Cardiac fibroblast (primary cell): Measurements from ENCODE around the gene CLDN2.

ENCODE experiments used
- DNase-seq, 2 donors: peaks; one replicate each; pipeline versions ENCODE4 v3.0.0 to v3.0.0-alpha.2; 2010; ENCODE audit warnings: low read depth in 2 of 2
- H3K4me3 ChIP-seq, 2 donors: replicated peaks in 1 of 2; 1 replicate in 1 of 2; 2 replicates in 1 of 2; pipeline ENCODE4 v1.5.1; 2011; ENCODE audit warnings: low read depth in 2 of 2, low read length in 2 of 2, mild to moderate bottlenecking in 2 of 2, moderate library complexity in 1 of 2
- CTCF ChIP-seq: IDR thresholded peaks from one replicate; pipeline ENCODE4 v1.5.1; 2011; ENCODE audit warnings: low read depth, mild to moderate bottlenecking, low read length, inconsistent platforms

CLDN2 gene

GRCh38 chrX:106902684-106903083 lies 17.5 kb upstream of the CLDN2 start:
- DNase-seq = no peak
- no peak overlapping the region for H3K4me3 ChIP-seq
- no peak for TF ChIP-seq CTCF

GRCh38 chrX:106903291-106903824 lies 16.8 kb upstream of the CLDN2 start, which contains the start of gene RIPPLY1:
Gene RIPPLY1 (minus strand): TSS chrX:106903341. CDS start chrX:106903287, 54 bp downstream.
- no peak within 1 kb of the TSS for H3K4me3 ChIP-seq
- DNase-seq = no peak
- TF ChIP-seq CTCF = no peak

- H3K4me3 ChIP-seq = no peak overlapping the region
- no peak for TF ChIP-seq CTCF
- DNase-seq = no peak
Observed at GRCh38 chrX:106903856-106904528, 16.2 kb upstream of the CLDN2 start.

- no peak overlapping the region for H3K4me3 ChIP-seq
- TF ChIP-seq CTCF = no peak
Observed at GRCh38 chrX:106905064-106905708, 15.0 kb upstream of the CLDN2 start.

GRCh38 chrX:106906361-106906760 lies 13.8 kb upstream of the CLDN2 start:
- no peak for DNase-seq
- TF ChIP-seq CTCF = no peak
- H3K4me3 ChIP-seq = no peak overlapping the region

More at GRCh38 chrX:106905064-106905708, 15.0 kb upstream of the CLDN2 start:
- DNase-seq = no peak

GRCh38 chrX:106912864-106913263 lies 7.3 kb upstream of the CLDN2 start:
- peak; percentile 34 to 40 for DNase-seq
- no peak for TF ChIP-seq CTCF
- H3K4me3 ChIP-seq = no peak overlapping the region
